Kidney (tissue), 14 donors: ENCODE data around the gene TRAPPC12. TPM values are rescaled to one million over a fixed set of nuclear protein-coding genes. Genes with fewer than 3 reads are reported as not detected.
A peak's percentile ranks its signal among the peaks of the same experiment; 100 is the strongest.
"Not testable (repeated sequence)": the region's sequence is repeated elsewhere in the genome, so short reads cannot be mapped to it uniquely, and the experiment has no call there.

Experiments used
- DNase-seq, 5 donors: peaks; one replicate each; pipeline ENCODE4 v3.0.0-alpha.2; 2013 to 2020
- FAIRE-seq: peaks from 2 replicates; lab custom pipeline; 2012; peaks lifted over from hg19 to GRCh38; lab: Jason Lieb, UNC
- H3K27ac ChIP-seq, 2 donors: one replicate each; pipeline ENCODE4 v1.7.0; 2013; ENCODE audit warnings: low read depth in 2 of 2, low read length in 2 of 2, inconsistent platforms in 1 of 2
- H3K27me3 ChIP-seq: one replicate; pipeline ENCODE4 v1.7.1; 2013; ENCODE audit warnings: low read length, inconsistent platforms; ENCODE audit not compliant: control insufficient read depth, insufficient read depth
- H3K36me3 ChIP-seq, 3 donors: one replicate each; pipeline versions ENCODE4 v1.7.0 to v1.7.1; 2013; ENCODE audit warnings: low read length in 3 of 3, control low read depth in 1 of 3, inconsistent platforms in 1 of 3; ENCODE audit not compliant: insufficient read depth in 3 of 3, control insufficient read depth in 2 of 3
- H3K4me1 ChIP-seq, 3 donors: one replicate each; pipeline versions ENCODE4 v1.7.0 to v1.7.1; 2013; ENCODE audit warnings: low read length in 3 of 3, inconsistent platforms in 1 of 3, low read depth in 1 of 3; ENCODE audit not compliant: control insufficient read depth in 2 of 3, insufficient read depth in 2 of 3
- H3K4me3 ChIP-seq, 3 donors: one replicate each; pipeline versions ENCODE4 v1.7.0 to v1.8.1; 2013; ENCODE audit warnings: low read length in 3 of 3, control low read depth in 1 of 3, inconsistent platforms in 1 of 3
- H3K9ac ChIP-seq, 3 donors: one replicate each; pipeline versions ENCODE4 v1.7.0 to v1.7.1; 2013; ENCODE audit warnings: low read length in 3 of 3, control low read depth in 1 of 3, inconsistent platforms in 1 of 3
- H3K9me3 ChIP-seq, 3 donors: one replicate each; pipeline versions ENCODE4 v1.7.0 to v1.7.1; 2013; ENCODE audit warnings: low read length in 3 of 3, control low read depth in 1 of 3, inconsistent platforms in 1 of 3; ENCODE audit not compliant: control insufficient read depth in 2 of 3, insufficient read depth in 1 of 3
- CTCF ChIP-seq: IDR thresholded peaks from 3 replicates; pipeline ENCODE4 v1.5.1; 2012; ENCODE audit warnings: mild to moderate bottlenecking, moderate library complexity, borderline replicate concordance; ENCODE audit not compliant: insufficient read depth; ENCODE audit errors: extremely low read depth
- intact Hi-C: fragments of 100-400 bp; cut with DNase I; formaldehyde crosslinking; loops from one replicate; pipeline ENCODE4 v1.11.1; 2022
- polyA plus RNA-seq: library from polyadenylated mRNA; stranded (reverse); fragments of 350-450 nt; fragmentation: Illumina TruSeq; extraction: RNeasy Lipid Tissue Mini Kit (QIAGEN cat#74804); gene quantifications from one replicate; pipeline ENCODE4 v1.2.3, GENCODE V29; 2014; ENCODE audit warnings: low read depth, low replicate concordance; ENCODE audit not compliant: insufficient read depth
- total RNA-seq: library from RNA; stranded (reverse); fragmentation: NEBNext Ultra II Directional; extraction: Animal tissue kit (Norgen Biotek cat#: 25700); gene quantifications from one replicate; pipeline ENCODE4 v1.2.1, GENCODE V29; 2021
- donor health status: control.
- donor health status: control.
- donor health status: control.
- donor health status: control.
- donor health status: control.
- donor health status: DM: yes; HTN: yes; CAD: no.
- donor health status: Normal renal cell carcinoma (clear cell type).

The TRAPPC12 gene
- total and polyA plus RNA-seq, 2 donors from 2014 or later, result 81.6 to 104 TPM

- no peak for TF ChIP-seq CTCF
- DNase-seq (no peak), FAIRE-seq (no peak)
- peak overlapping the region in 2 of 3 donors; percentile 20 to 42 for H3K4me3 ChIP-seq
- no peaks in the 10 kb centered on the region for H3K27me3 ChIP-seq
- no peak overlapping the region for H3K9ac ChIP-seq
- peak overlapping the region in 1 of 2 donors; percentile 67 for H3K27ac ChIP-seq
- peaks cover 0 to 11% (median 7%) of the 10 kb centered on the region in 3 donors for H3K4me1 ChIP-seq
- intact Hi-C loops, result no loop called here
- no peaks in the 10 kb centered on the region for H3K9me3 ChIP-seq
- H3K36me3 ChIP-seq, result peaks cover 0 to 4% (median 0%) of the 10 kb centered on the region in 3 donors
These were observed 22.7 kb upstream of the TRAPPC12 start for GRCh38 chr2:3356799-3357198.

DNA sequence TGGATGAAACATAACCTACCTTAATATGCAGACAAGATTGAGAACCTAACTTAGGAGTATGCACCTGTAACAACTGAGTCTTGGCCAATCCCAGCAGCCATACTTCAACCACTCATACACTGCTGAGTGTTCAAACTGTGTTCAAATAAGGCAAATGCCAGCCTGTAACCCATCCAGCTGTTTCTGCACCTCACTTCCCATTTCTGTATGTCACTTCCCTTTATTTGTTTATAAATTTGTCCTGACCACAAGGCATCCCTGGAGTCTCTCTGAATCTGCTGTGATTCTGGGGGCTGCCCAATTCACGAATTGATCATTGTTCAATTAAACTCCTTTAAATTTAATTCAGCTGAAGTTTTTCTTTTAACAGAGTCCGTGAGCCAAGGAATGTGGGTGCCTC, 22.0 kb upstream of the TRAPPC12 start:
- FAIRE-seq, intact Hi-C loops, DNase-seq, H3K27me3 ChIP-seq, H3K9ac ChIP-seq, H3K4me3 ChIP-seq, H3K36me3 ChIP-seq, H3K9me3 ChIP-seq: not testable (repeated sequence)
- Histone ChIP-seq H3K27ac (peak overlapping the region in 1 of 2 donors; percentile 67), H3K4me1 (peaks cover 0 to 11% (median 7%) of the 10 kb centered on the region in 3 donors)

- H3K36me3 ChIP-seq, result peaks cover 0 to 4% (median 0%) of the 10 kb centered on the region in 3 donors
- no peak overlapping the region for H3K4me3 ChIP-seq
- H3K9ac ChIP-seq, result no peak overlapping the region
- no peaks in the 10 kb centered on the region for H3K27me3 ChIP-seq
- H3K27ac ChIP-seq, result no peak overlapping the region
- intact Hi-C loops, result no loop called here
- no peaks in the 10 kb centered on the region for H3K9me3 ChIP-seq
- peaks cover 0 to 16% (median 7%) of the 10 kb centered on the region in 3 donors for H3K4me1 ChIP-seq
- DNase-seq (no peak), FAIRE-seq (no peak)
- no peak for TF ChIP-seq CTCF
These were observed 21.6 kb upstream of the TRAPPC12 start for GRCh38 chr2:3357926-3358325.

GRCh38 chr2:3361518-3362389, 17.7 kb upstream of the TRAPPC12 start:
- intact Hi-C loops, result no loop called here
- Histone ChIP-seq H3K9ac (no peak overlapping the region), H3K27me3 (no peaks in the 10 kb centered on the region), H3K9me3 (no peaks in the 10 kb centered on the region), H3K27ac (no peak overlapping the region), H3K36me3 (no peaks in the 10 kb centered on the region), H3K4me3 (no peak overlapping the region), H3K4me1 (peaks cover 0 to 9% (median 0%) of the 10 kb centered on the region in 3 donors)
- no peak for TF ChIP-seq CTCF
- FAIRE-seq, result no peak
- DNase-seq, result no peak
